GM18520 (cell line): ENCODE measurements around the gene NID1.
"Not testable (repeated sequence)": the region's sequence is repeated elsewhere in the genome, so short reads cannot be mapped to it uniquely, and the experiment has no call there.

Experiments used
- ATAC-seq: cut with Tn5 transposase; IDR thresholded peaks from one replicate; pipeline ENCODE4 v1.9.1; 2021; ENCODE audit not compliant: unreplicated experiment

NID1 gene

GRCh38 chr1:235941876-235942624 is 122.8 kb downstream of the NID1 start:
- no peak for ATAC-seq

- no peak for ATAC-seq
Measured at GRCh38 chr1:235940285-235940684, 124.6 kb downstream of the NID1 start.

GRCh38 chr1:235939480-235939775 is 125.5 kb downstream of the NID1 start:
- no peak for ATAC-seq

- ATAC-seq: peak; percentile 51
Measured at GRCh38 chr1:235938709-235939479, 126.0 kb downstream of the NID1 start.

GRCh38 chr1:235937123-235937522 is 127.8 kb downstream of the NID1 start:
- no peak for ATAC-seq

- no peak for ATAC-seq
Measured at GRCh38 chr1:235935235-235936225, 129.4 kb downstream of the NID1 start.

- ATAC-seq: no peak
Measured at GRCh38 chr1:235933766-235934116, 131.1 kb downstream of the NID1 start.

GRCh38 chr1:235933017-235933765 is 131.7 kb downstream of the NID1 start:
- ATAC-seq: no peak

- no peak for ATAC-seq
Measured at GRCh38 chr1:235932090-235932510, 132.8 kb downstream of the NID1 start.

- ATAC-seq: no peak
Measured at GRCh38 chr1:235931171-235931738, 133.6 kb downstream of the NID1 start.

- ATAC-seq: no peak
Measured at GRCh38 chr1:235930543-235930942, 134.3 kb downstream of the NID1 start.

- no peak for ATAC-seq
Measured at GRCh38 chr1:235929216-235929615, 135.7 kb downstream of the NID1 start.

- no peak for ATAC-seq
Measured at GRCh38 chr1:235928197-235928596, 136.7 kb downstream of the NID1 start.

GRCh38 chr1:235927551-235927950 is 137.3 kb downstream of the NID1 start:
- ATAC-seq: not testable (repeated sequence)
